HepG2 (cell line): ENCODE data around the gene BLOC1S1. TPM values are rescaled to one million over a fixed set of nuclear protein-coding genes. Genes with fewer than 3 reads are reported as not detected.

Experiments
- ATAC-seq: fragments of 200-7000 bp; cut with Tn5 transposase; 3 replicates; pipeline ENCODE4 v1.9.1; 2020; ENCODE audit warnings: mild to moderate bottlenecking, moderate library complexity
- BruUV-seq: library from RNA; stranded (reverse); fragments of 400-500 nt; replicated peaks from 2 replicates; lab custom pipeline; 2021; lab: Mats Ljungman, UMichigan
- CTCF ChIA-PET: fragments of 300-600 bp; formaldehyde crosslinking; extraction: SDS; loops from one replicate; lab custom pipeline; 2021; ENCODE audit warnings: low total read pairs, inconsistent platforms, low intra/inter-chr PET ratio; lab: Yijun Ruan, JAX
- POLR2A ChIA-PET: fragments of 350-600 bp; sonication (Branson Sonifier 250); formaldehyde crosslinking; loops from one replicate; lab custom pipeline; 2020; ENCODE audit warnings: antibody characterized with exemption, inconsistent platforms; lab: Yijun Ruan, JAX
- DNase-seq: peaks from one replicate; pipeline ENCODE4 v3.0.0-alpha.2; 2015; ENCODE audit warnings: low spot score
- FAIRE-seq: peaks from 3 replicates; lab custom pipeline; 2011; peaks lifted over from hg19 to GRCh38; lab: Jason Lieb, UNC
- H2AFZ ChIP-seq: one replicate; pipeline ENCODE4 v1.6.1; 2011; ENCODE audit warnings: low read length, inconsistent platforms
- H3K27ac ChIP-seq: fragments of 300-600 bp; 3 replicates; pipeline ENCODE4 v1.8.0; 2011; ENCODE audit warnings: mixed run types, mild to moderate bottlenecking, mixed read lengths, low read length, inconsistent platforms; ENCODE audit not compliant: insufficient read depth; ENCODE audit errors: extremely low read length
- H3K27me3 ChIP-seq, 2 experiments: fragments of 200-600 bp in 1 of 2; 2 replicates in 1 of 2; 3 replicates in 1 of 2; pipeline versions ENCODE4 v1.6.0 to v1.8.0; 2011; ENCODE audit warnings: low read length in 2 of 2, mild to moderate bottlenecking in 2 of 2, moderate library complexity in 2 of 2, inconsistent platforms in 1 of 2; ENCODE audit not compliant: insufficient read depth in 2 of 2, control insufficient read depth in 1 of 2
- H3K36me3 ChIP-seq, 2 experiments: fragments of 200-600 bp in 1 of 2; replicated peaks in 1 of 2; 2 replicates in 1 of 2; 3 replicates in 1 of 2; pipeline versions ENCODE4 v1.5.1 to v1.8.0; 2011; ENCODE audit warnings: low read length in 2 of 2, inconsistent platforms in 1 of 2; ENCODE audit not compliant: insufficient read depth in 2 of 2, control insufficient read depth in 1 of 2
- H3K4me1 ChIP-seq: 2 replicates; pipeline ENCODE4 v1.5.1; 2012; ENCODE audit warnings: low read length, inconsistent platforms; ENCODE audit not compliant: insufficient read depth
- H3K4me2 ChIP-seq: 2 replicates; pipeline ENCODE4 v1.6.0; 2011; ENCODE audit warnings: low read depth, low read length, inconsistent platforms
- H3K4me3 ChIP-seq, 3 experiments: fragments of 200-600 bp in 1 of 3; sonication (generic), shearing (Covaris generic) in 1 of 3; replicated peaks in 1 of 3; 2 replicates each; pipeline ENCODE4 v1.5.1; 2011 to 2016; ENCODE audit warnings: low read length in 3 of 3, inconsistent platforms in 2 of 3, low read depth in 2 of 3, mild to moderate bottlenecking in 2 of 3, control low read depth in 1 of 3, mixed read lengths in 1 of 3; ENCODE audit not compliant: insufficient read depth in 1 of 3
- H3K79me2 ChIP-seq: one replicate; pipeline ENCODE4 v1.6.1; 2011; ENCODE audit warnings: low read length, inconsistent platforms; ENCODE audit not compliant: insufficient read depth
- H3K9ac ChIP-seq: 2 replicates; pipeline ENCODE4 v1.6.0; 2011; ENCODE audit warnings: mild to moderate bottlenecking, low read depth, low read length, inconsistent platforms; ENCODE audit not compliant: insufficient read depth
- H3K9me3 ChIP-seq: 2 replicates; pipeline ENCODE4 v1.5.1; 2012; ENCODE audit warnings: mild to moderate bottlenecking, low read length
- H4K20me1 ChIP-seq: 2 replicates; pipeline ENCODE4 v1.6.0; 2011; ENCODE audit warnings: inconsistent platforms, mild to moderate bottlenecking, low read length, moderate library complexity; ENCODE audit not compliant: insufficient read depth
- AGO1 ChIP-seq: fragments of 200-400 bp; formaldehyde crosslinking; IDR thresholded peaks from 2 replicates; pipeline ENCODE4 v1.6.1; 2017; ENCODE audit warnings: mild to moderate bottlenecking, low read depth, low read length, moderate library complexity; ENCODE audit not compliant: poor library complexity, severe bottlenecking
- FOXA3 ChIP-seq: IDR thresholded peaks from 2 replicates; pipeline ENCODE4 v1.6.1; 2016; ENCODE audit warnings: missing genetic modification reagents, missing compliant biosample characterization
- IKZF1 ChIP-seq: fragments of 450-650 bp; IDR thresholded peaks from 2 replicates; pipeline ENCODE4 v1.7.1; 2016
- MAZ ChIP-seq, 2 experiments: sonication (generic) in 1 of 2; formaldehyde crosslinking in 1 of 2; IDR thresholded peaks; 2 replicates each; pipeline versions ENCODE4 v1.5.0 to v1.6.1; 2012 to 2020; ENCODE audit warnings: low read depth in 2 of 2, mild to moderate bottlenecking in 2 of 2, borderline replicate concordance in 1 of 2, improper control_type of control experiment in 1 of 2, low read length in 1 of 2, missing genetic modification reagents in 1 of 2, moderate library complexity in 1 of 2
- RARG ChIP-seq: sonication (generic); formaldehyde crosslinking; IDR thresholded peaks from 2 replicates; pipeline ENCODE4 v1.4.0; 2020; ENCODE audit warnings: low read depth, mild to moderate bottlenecking, missing genetic modification reagents
- SMARCC2 ChIP-seq: fragments of 450-650 bp; IDR thresholded peaks from 2 replicates; pipeline ENCODE4 v1.6.1; 2017; ENCODE audit warnings: antibody characterized with exemption, mild to moderate bottlenecking
- ZIK1 ChIP-seq: sonication (generic); formaldehyde crosslinking; IDR thresholded peaks from 2 replicates; pipeline ENCODE4 v1.5.0; 2020; ENCODE audit warnings: mild to moderate bottlenecking, low read depth, missing genetic modification reagents, borderline replicate concordance
- WGBS: methylation state at CpG from one replicate; pipeline ENCODE4 v1.1.6; 2017; ENCODE audit warnings: low lambda C conversion rate; 5-methylcytosine and 5-hydroxymethylcytosine counted together
- in situ Hi-C: cut with HindIII; loops from 2 replicates; pipeline ENCODE4 v1.10.0; 2017; ENCODE audit warnings: low pct_unique_long_range_greater_than_20kb; ENCODE audit not compliant: extremely low pct_ligation_motif_present
- intact Hi-C: fragments of 100-400 bp; cut with micrococcal nuclease; formaldehyde crosslinking; loops from one replicate; pipeline ENCODE4 v1.10.0; 2022; ENCODE audit not compliant: unreplicated experiment
- polyA plus RNA-seq, 8 experiments: library from polyadenylated mRNA; depleted of rRNA in 3 of 8; stranded (reverse) in 7 of 8; unstranded in 1 of 8; fragments of >200 nt; fragmentation: Illumina TruSeq in 4 of 8; extraction: Trizol in 4 of 8; gene quantifications; 2 replicates each; pipeline versions ENCODE4 v1.2.1 to v1.2.3, GENCODE V29; 2011 to 2016; ENCODE audit warnings: low read depth in 4 of 8, missing spikeins in 1 of 8, mixed read lengths in 1 of 8; ENCODE audit not compliant: insufficient read depth in 1 of 8
- total RNA-seq, 5 experiments: library from RNA; depleted of rRNA; stranded (reverse); fragments of >200 nt; fragmentation: Illumina TruSeq; extraction: Trizol; gene quantifications; 2 replicates each; pipeline ENCODE4 v1.2.3, GENCODE V29; 2016; ENCODE audit warnings: low read depth in 1 of 5

BLOC1S1 gene
- total and polyA plus RNA-seq, 2 of the 13 experiments (the other 11 are each of a cell fraction or from before 2014, with no cell fraction given): 55.1 to 95.3 TPM

DNA sequence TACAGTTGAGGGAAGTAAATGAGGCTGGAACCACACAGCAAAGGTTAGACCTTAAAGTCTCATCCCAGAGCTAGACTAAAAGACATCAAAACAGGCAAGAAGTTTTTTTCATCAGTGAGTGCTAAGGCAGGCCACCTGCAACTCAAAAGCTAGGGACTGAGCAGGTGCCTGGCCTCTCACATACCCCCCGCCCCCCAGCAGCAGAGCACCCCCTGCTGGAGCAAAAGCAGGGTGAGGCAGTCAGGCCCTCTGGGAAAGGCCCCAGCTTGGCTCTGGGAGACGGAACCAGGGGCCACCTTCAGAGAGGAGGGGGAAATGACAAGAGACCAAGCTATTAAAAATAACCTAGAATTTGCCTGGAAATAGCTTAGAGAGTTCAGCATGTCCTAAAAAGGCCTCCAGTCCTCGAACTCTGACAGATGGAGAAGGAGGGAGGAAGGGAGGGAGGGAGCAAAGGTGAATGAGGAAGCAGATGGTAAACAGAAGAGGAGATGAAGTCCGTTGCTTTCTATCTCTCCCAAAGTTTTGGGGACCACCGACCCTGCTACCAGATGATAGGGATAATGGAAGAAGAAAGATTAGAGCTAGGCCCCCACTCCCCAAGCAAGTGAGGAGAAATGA is 10.0 kb upstream of the BLOC1S1 start (continued):
- peak; percentile 55; the same call in 1 of the 2 replicates for TF ChIP-seq MAZ (IDR thresholded peaks at IDR 0.05; ENCODE audit: borderline replicate concordance, low read depth, low read length)
- TF ChIP-seq MAZ (CRISPR knock-in tag; IDR thresholded peaks at IDR 0.05; ENCODE audit: low read depth): no peak

GRCh38 chr12:55706568-55707218 is 9.2 kb upstream of the BLOC1S1 start:
- in situ Hi-C loops (no loop called here), intact Hi-C loops (loop anchor here (2.0 kb wide), 1 partner anchor 14 kb away; the partner anchor contains the start of gene RDH5)
- peaks cover 62% of the 10 kb centered on the region for H3K4me1 ChIP-seq
- CTCF ChIA-PET: no interaction called here
- no peaks in the 10 kb centered on the region for H3K36me3 ChIP-seq
- no peak overlapping the region for H3K27ac ChIP-seq
- peaks cover 1 to 57% of the 10 kb centered on the region in 2 experiments; a peak in 4 of 5 replicates for H3K27me3 ChIP-seq
- no peaks in the 10 kb centered on the region; the same call in 1 of the 2 replicates for H4K20me1 ChIP-seq
- no TSS peak for BruUV-seq
- POLR2A ChIA-PET: interaction anchor here (1.4 to 3.4 kb wide), 4 partner anchors 9 to 25 kb away, joined by 3 to 14 read pairs (median 8); partner anchors contain the start of genes BLOC1S1, CD63 and RDH5
- DNase-seq: no peak
- WGBS: 67% methylated on average over 2 of the region's 2 CpGs
- no peak for TF ChIP-seq IKZF1
- no peak for TF ChIP-seq AGO1
- no peak for TF ChIP-seq RARG
- TF ChIP-seq SMARCC2: no peak
- no peak for TF ChIP-seq ZIK1 (CRISPR knock-in tag)
- no peak for TF ChIP-seq FOXA3 (CRISPR knock-in tag)
- peak overlapping the region; percentile 75 for H3K4me2 ChIP-seq
- H3K4me3 ChIP-seq: 0 out of 6 replicates have a peak overlapping the region, but pooled peaks of 1 of the 3 experiments have one; percentile 29
- H3K9me3 ChIP-seq: no peaks in the 10 kb centered on the region
- H3K9ac ChIP-seq: no peak overlapping the region
- H3K79me2 ChIP-seq: no peaks in the 10 kb centered on the region
- no peak for FAIRE-seq
- no peak overlapping the region for H2AFZ ChIP-seq
- no peak for ATAC-seq
